ENCODE measurements around the gene COL18A1.

Gene COL18A1

GRCh38 chr21:45545236-45545570, 140.2 kb downstream of the COL18A1 start:
- FAIRE-seq, result no peak

DNA sequence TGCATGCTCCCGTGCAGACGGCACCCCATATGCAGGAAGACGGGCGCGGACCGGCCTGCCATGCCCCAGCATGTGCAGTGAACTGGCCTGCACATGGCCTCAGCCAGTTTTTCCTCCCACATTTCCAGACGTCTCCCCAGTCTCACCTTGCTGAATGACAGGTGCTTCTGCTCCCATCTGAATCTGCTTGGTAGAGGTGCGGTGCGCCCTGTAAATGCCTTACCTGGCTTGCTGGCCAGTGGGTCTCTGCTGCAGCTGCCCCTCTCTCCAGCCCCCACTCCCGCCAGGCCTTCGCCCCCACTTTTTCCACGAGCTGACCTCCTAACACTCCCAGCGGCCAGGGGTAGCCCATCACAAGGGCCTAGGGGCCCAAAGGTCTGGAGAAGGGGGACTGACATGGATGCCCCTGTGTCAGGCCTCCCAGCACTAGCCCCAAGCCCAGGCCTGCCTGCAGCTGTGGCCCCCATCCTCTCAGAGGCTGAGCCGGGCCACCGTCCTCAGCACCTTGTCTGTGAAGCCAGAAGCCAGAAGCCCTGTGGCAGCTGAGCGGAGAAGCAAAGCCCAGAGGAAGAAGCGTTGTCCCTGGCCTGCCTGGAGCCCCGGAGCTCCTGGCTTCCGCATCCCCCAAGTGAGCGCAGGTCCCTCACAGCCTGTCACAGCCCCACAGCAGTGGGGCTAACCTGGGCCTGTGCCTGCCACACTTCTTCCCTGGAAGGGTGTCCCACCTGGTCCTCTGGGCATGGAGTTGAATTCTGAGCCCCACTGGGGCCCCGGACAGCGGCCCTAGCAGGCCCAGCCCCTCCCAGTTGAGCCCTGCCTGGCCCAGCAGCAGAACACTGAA, 140.9 kb downstream of the COL18A1 start:
- FAIRE-seq (no peak), DNase-seq (ENCODE audit: extremely low spot score, insufficient read length, low read depth) (no peak)

More at GRCh38 chr21:45545236-45545570, 140.2 kb downstream of the COL18A1 start:
- no peak for DNase-seq (ENCODE audit: extremely low spot score, insufficient read length, low read depth)

DNA sequence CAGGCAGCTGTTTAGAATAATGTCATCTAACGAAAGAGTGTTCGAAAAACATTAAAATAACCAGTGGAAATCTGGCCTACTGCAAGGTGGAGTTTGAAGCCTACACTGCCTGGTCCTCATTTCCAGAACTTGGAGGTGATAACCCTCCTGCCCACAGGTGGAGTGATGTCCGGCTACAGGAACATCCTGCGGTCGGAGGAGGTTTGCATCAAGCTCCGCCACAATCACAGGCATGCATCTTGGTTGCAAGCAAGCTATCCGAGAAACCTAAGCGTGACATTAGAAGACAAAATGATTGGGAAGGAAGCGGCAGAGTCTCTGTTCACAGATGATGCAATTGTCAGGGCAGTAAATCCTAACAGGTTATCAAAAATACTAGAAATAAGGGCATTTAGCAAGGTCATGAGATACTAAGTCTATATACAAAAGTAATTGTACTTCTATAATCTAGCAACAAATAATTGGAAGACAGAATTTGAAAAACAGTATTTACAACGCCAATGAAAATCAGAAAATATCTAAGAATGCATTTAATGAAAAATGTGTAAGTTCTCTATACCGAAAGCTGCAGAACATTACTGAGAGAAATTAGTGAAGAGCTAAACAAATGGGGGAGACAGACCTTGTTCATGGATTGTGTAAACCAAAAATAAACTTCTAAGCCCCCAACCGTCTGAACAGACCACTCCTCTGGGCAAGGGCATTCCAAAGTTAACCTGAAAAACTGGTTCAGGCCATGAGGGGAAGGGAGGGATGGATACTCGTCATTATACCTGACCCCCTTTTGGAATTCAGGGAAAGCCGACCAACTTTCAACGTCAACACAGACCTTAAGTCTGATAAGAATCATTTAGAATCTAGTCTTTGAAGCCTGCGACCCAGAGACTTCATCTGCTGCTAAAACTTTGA, 141.9 kb downstream of the COL18A1 start:
- no peak for FAIRE-seq
- no peak for DNase-seq (ENCODE audit: extremely low spot score, insufficient read length, low read depth)

DNA sequence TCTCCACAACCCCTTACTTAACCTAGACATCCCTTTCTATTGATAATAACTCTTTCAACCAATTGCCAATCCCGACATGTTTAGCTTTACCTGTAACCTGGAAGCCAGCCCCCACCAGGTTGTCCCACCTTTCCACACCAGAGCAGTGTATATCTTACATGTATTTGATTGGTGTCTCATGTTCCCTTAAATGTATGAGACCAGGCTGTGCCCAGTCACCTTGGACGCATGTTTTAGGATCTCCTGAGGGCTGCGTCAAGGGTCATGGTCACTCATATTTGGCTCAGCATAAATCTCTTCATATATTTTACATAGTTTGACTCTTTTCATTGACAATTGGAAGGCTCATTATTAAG, 142.6 kb downstream of the COL18A1 start:
- DNase-seq (ENCODE audit: extremely low spot score, insufficient read length, low read depth) (no peak), FAIRE-seq (no peak)

- FAIRE-seq (no peak), DNase-seq (ENCODE audit: extremely low spot score, insufficient read length, low read depth) (no peak)
Observed at GRCh38 chr21:45548711-45549491, 143.9 kb downstream of the COL18A1 start.

GRCh38 chr21:45549626-45550463, 144.9 kb downstream of the COL18A1 start:
- no peak for FAIRE-seq
- DNase-seq (ENCODE audit: extremely low spot score, insufficient read length, low read depth), result peak; percentile 39

GRCh38 chr21:45550522-45551210, 145.7 kb downstream of the COL18A1 start:
- FAIRE-seq, result peak; percentile 93
- DNase-seq (ENCODE audit: extremely low spot score, insufficient read length, low read depth), result peak; percentile 40

GRCh38 chr21:45551316-45551715, 146.4 kb downstream of the COL18A1 start:
- DNase-seq (ENCODE audit: extremely low spot score, insufficient read length, low read depth) (no peak), FAIRE-seq (peak; percentile 15)

DNA sequence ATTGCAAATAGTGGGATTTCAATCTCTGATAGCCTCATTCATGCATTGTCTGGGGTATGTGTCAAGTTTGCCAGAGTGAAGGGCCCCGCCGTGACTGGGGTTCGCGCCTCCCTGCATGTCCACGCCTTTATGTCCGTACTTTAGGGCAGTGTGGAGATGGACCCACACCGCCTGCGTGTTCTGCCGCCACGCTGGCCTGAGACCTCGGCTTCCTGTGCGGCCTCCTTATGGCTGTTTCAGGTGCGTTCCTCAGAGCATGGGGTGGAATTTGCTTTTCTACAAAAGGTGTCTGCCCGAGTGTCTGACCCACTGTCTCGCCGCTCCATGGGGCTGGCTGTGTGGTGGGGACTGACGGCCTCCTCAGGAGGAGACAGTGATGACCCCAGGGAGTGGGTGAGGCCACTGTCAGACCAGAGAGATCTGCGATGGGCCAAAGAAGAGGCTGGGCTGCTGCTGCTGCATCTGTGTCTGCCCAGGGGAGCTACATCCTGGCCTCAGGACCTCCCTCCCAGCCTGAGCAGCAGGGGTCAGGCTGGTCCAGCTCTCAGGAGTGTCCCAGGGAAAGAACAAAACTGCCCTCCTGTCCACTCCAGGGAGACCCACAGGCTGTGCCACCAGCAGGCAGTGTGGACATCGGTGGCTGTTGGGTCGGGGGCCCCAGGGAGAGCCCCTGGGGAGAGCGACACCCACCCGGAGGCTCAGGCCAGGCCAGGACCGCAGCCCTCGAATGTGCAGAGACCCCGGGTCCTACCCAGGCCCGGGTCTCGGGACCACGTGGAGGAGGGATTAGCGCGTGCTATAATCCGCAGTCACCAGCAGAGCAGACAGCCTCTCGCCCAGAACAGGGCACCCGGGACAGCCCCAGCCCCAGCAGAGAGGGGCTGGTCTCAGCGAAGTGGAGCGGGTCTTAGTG, 147.1 kb downstream of the COL18A1 start:
- FAIRE-seq, result no peak

GRCh38 chr21:45552696-45553391, 147.9 kb downstream of the COL18A1 start:
- DNase-seq (ENCODE audit: extremely low spot score, insufficient read length, low read depth), result no peak
- no peak for FAIRE-seq

More for the DNA sequence above, 147.1 kb downstream of the COL18A1 start:
- DNase-seq (ENCODE audit: extremely low spot score, insufficient read length, low read depth), result no peak

- FAIRE-seq (peak; percentile 69), DNase-seq (ENCODE audit: extremely low spot score, insufficient read length, low read depth) (peak; percentile 74)
Observed at GRCh38 chr21:45554477-45555175, 149.7 kb downstream of the COL18A1 start.

- DNase-seq (ENCODE audit: extremely low spot score, insufficient read length, low read depth), result no peak
- no peak for FAIRE-seq
Observed at GRCh38 chr21:45555251-45555556, 150.2 kb downstream of the COL18A1 start.

DNA sequence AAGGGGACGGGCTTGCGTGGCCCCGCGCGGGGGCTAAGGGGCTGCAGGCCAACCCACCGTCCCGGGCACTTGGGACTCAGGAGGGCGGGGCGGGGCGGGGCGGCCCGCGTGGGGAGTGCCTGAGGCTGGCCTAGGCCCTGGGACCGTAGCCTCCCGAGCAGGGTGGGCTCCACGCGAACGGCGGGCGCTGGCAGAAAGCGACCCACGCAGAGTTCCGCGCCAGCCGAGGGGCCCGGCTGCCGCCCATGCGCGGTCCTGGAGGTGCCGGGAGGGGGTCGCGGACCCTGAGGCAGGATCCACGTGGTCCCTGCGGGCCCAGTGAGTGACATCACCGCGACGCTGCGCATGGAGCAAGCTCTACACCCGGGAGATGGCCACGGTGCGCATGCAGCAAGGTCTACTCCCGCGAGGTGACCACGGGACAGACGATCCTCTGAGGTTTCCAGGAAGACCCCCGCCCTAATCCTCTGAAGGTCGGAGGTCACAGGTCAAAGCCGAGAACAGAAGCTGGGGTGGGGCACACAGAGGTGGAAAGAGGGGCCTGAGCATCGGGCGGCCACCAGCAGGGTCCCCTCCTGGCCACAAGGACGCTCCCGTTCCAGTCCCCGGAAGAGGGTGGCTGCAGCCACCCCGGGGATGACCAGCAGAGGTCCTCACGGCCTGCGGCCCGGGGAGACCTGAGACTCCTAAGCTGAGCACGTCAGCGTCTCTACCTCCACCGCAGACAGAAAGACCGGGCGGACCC, 150.8 kb downstream of the COL18A1 start:
- peak; percentile 56 for DNase-seq (ENCODE audit: extremely low spot score, insufficient read length, low read depth)
- FAIRE-seq, result peak; percentile 15

DNA sequence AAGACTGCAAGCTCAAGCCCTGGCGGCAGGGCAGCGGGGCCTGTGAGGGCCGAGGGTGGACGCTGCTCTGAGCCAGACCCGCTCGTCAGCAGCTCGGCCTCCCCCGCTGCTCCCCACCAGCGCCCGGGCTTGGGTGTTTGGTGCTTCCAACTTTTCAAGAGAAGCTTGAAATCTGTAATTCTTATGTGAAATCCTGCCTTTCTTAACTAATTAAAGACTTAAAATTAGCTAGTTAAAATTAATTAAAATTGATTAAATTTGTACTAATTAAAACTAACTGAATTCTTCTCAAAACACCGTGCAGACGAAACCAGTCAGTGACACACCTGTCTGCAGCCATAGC, 151.3 kb downstream of the COL18A1 start:
- DNase-seq (ENCODE audit: extremely low spot score, insufficient read length, low read depth), result no peak
- FAIRE-seq, result no peak

DNA sequence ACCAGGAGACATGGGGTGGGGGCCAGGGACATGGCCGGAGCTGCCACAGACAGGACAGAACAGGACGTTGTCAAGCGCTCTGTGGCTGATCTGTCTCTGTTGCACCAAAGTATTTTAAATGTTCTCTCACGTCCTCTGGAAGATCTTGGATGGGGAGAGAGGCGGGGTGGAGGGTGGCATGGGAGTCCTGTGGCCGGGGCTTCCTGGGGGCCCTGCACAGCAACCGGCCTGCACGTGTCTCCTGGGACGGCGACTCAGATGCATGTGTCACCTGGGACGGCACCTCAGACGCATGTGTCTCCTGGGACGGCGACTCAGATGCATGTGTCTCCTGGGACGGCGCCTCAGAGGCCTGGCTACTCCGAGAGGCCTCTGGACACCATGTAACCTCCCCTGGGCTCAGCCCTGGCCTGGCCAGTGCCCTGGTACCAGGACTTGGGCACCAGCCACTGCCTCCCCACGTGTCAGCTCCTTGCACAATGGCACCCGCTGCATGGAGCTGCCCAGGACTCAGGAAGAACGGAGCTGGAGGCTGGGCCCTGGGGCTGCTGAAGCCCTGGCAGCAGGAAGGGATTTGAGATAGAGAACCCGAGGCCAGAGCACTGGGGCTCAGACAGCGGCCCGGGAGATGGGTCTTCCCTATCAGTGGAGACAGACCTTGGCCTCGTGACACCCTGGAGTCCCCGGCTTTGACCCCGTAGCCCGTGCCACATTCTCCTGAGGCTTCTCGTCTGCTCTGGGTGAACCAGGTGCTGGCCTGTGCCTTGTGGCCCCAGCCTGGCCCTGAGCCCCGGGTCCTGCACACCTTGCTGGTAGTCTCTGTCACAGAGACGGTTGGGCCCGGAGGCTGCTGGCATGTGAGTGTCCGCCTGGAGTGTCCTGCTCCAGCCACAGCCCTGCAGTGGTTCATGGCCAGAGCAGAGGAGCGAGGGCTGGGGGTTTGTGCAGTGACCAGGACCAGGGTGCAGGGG, 152.0 kb downstream of the COL18A1 start:
- FAIRE-seq, result no peak
- DNase-seq (ENCODE audit: extremely low spot score, insufficient read length, low read depth), result no peak

Measured in GM18507 (cell line).